HepG2 (cell line): ENCODE data around the gene PSMC2.

ENCODE experiments used
- CC2D1A ChIP-seq: sonication (generic); formaldehyde crosslinking; IDR thresholded peaks from 2 replicates; pipeline ENCODE4 v1.8.1; 2023; ENCODE audit warnings: mild to moderate bottlenecking, missing genetic modification reagents
- HNF4G ChIP-seq, 2 experiments: sonication (generic) in 1 of 2; formaldehyde crosslinking in 1 of 2; IDR thresholded peaks; 2 replicates each; pipeline versions ENCODE4 v1.4.0 to v1.6.1; 2011 to 2020; ENCODE audit warnings: borderline replicate concordance in 2 of 2, low read depth in 2 of 2, mild to moderate bottlenecking in 2 of 2, low read length in 1 of 2, missing genetic modification reagents in 1 of 2, moderate library complexity in 1 of 2
- POLR2AphosphoS5 ChIP-seq: IDR thresholded peaks from 2 replicates; pipeline ENCODE4 v1.6.1; 2012; ENCODE audit warnings: low read depth, low read length
- ZFP90 ChIP-seq: sonication (generic); formaldehyde crosslinking; IDR thresholded peaks from 2 replicates; pipeline ENCODE4 v1.8.0; 2022; ENCODE audit warnings: missing genetic modification reagents, mild to moderate bottlenecking, inconsistent platforms, borderline replicate concordance
- ZFX ChIP-seq: sonication (generic); formaldehyde crosslinking; IDR thresholded peaks from 2 replicates; pipeline ENCODE4 v1.4.0; 2020; ENCODE audit warnings: mild to moderate bottlenecking, low read depth, missing genetic modification reagents, moderate library complexity
- ZNF34 ChIP-seq: sonication (generic); formaldehyde crosslinking; IDR thresholded peaks from 2 replicates; pipeline ENCODE4 v1.4.0; 2020; ENCODE audit warnings: mild to moderate bottlenecking, missing genetic modification reagents, borderline replicate concordance
- ZNF605 ChIP-seq: sonication (generic); formaldehyde crosslinking; IDR thresholded peaks from 2 replicates; pipeline ENCODE4 v1.8.0; 2022; ENCODE audit warnings: mild to moderate bottlenecking, missing genetic modification reagents
- TF ChIP-seq, protein P1 (sequence below): sonication (generic); formaldehyde crosslinking; IDR thresholded peaks from 2 replicates; pipeline ENCODE4 v1.4.0; 2020; ENCODE audit warnings: missing genetic modification reagents, borderline replicate concordance

DNA sequence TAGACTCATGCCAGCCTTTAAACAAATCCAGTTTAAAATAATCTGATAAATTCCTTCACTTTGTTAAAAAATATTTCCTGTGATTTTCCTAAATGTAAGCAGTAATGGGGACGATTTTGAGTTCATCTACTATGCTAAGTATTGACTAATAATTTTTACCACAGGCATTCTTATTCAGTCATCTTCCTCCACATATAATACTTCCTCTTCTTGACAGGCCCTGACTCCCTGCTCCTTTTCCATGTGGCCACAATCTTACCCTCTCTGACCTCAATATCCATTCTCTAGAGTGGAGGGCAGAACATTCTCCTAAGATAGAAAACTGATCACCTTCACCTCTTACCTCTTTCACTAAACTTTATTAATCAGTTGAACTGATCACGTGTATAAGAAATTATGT, 10.7 kb upstream of the PSMC2 start:
- TF ChIP-seq HNF4G (IDR thresholded peaks at IDR 0.05; ENCODE audit: borderline replicate concordance, low read depth, low read length) (no peak), HNF4G (CRISPR knock-in tag; IDR thresholded peaks at IDR 0.05; ENCODE audit: borderline replicate concordance, low read depth) (no peak), ZNF605 (no peak), ZNF34 (CRISPR knock-in tag) (no peak), POLR2AphosphoS5 (no peak), ZFX (no peak), ZFP90 (CRISPR knock-in tag) (no peak), CC2D1A (CRISPR knock-in tag) (no peak)
- TF ChIP-seq, protein P1, sequence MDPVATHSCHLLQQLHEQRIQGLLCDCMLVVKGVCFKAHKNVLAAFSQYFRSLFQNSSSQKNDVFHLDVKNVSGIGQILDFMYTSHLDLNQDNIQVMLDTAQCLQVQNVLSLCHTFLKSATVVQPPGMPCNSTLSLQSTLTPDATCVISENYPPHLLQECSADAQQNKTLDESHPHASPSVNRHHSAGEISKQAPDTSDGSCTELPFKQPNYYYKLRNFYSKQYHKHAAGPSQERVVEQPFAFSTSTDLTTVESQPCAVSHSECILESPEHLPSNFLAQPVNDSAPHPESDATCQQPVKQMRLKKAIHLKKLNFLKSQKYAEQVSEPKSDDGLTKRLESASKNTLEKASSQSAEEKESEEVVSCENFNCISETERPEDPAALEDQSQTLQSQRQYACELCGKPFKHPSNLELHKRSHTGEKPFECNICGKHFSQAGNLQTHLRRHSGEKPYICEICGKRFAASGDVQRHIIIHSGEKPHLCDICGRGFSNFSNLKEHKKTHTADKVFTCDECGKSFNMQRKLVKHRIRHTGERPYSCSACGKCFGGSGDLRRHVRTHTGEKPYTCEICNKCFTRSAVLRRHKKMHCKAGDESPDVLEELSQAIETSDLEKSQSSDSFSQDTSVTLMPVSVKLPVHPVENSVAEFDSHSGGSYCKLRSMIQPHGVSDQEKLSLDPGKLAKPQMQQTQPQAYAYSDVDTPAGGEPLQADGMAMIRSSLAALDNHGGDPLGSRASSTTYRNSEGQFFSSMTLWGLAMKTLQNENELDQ (CRISPR knock-in tag), result no peak
